ENCODE measurements around the gene TIMM10B.

The TIMM10B gene

GRCh38 chr11:6497069-6497839, 16.0 kb downstream of the TIMM10B start, which contains the start of gene DNHD1:
Gene DNHD1 (plus strand): TSS chr11:6497280. CDS start chr11:6498216, 936 bp downstream.
- ChIA-PET CTCF (no interaction called here), POLR2A (interaction anchor here (1.0 kb wide), 1 partner anchor 16 kb away, joined by 3 read pairs; the partner anchor contains the start of genes ARFIP2 and TIMM10B)
- DNase-seq (ENCODE audit: extremely low spot score): no peak
- TF ChIP-seq FOXM1 (IDR thresholded peaks at IDR 0.05; ENCODE audit: borderline replicate concordance): no peak
- no peak for TF ChIP-seq FOXA1 (IDR thresholded peaks at IDR 0.05)

- DNase-seq (ENCODE audit: extremely low spot score): no peak
- TF ChIP-seq ELF4 (IDR thresholded peaks at IDR 0.05) (no peak), FOXA1 (IDR thresholded peaks at IDR 0.05) (no peak), SP1 (IDR thresholded peaks at IDR 0.05) (no peak), TARDBP (IDR thresholded peaks at IDR 0.05) (no peak), SUZ12 (IDR thresholded peaks at IDR 0.05) (no peak), NFRKB (IDR thresholded peaks at IDR 0.05) (no peak), FOXM1 (IDR thresholded peaks at IDR 0.05; ENCODE audit: borderline replicate concordance) (no peak), LEF1 (IDR thresholded peaks at IDR 0.05; ENCODE audit: borderline replicate concordance) (no peak), L3MBTL2 (conservative IDR thresholded peaks at IDR 0.05) (no peak), ZNF384 (IDR thresholded peaks at IDR 0.05) (no peak), ARNT (IDR thresholded peaks at IDR 0.05) (no peak), CTBP1 (IDR thresholded peaks at IDR 0.05; ENCODE audit: borderline replicate concordance) (no peak), PKNOX1 (IDR thresholded peaks at IDR 0.05) (no peak), BHLHE40 (IDR thresholded peaks at IDR 0.05; ENCODE audit: borderline replicate concordance) (no peak), HDGF (IDR thresholded peaks at IDR 0.05; ENCODE audit: borderline replicate concordance) (no peak), FOXK2 (IDR thresholded peaks at IDR 0.05) (no peak)
- CTCF ChIA-PET: no interaction called here
- POLR2A ChIA-PET: interaction anchor here (1.0 kb wide), 1 partner anchor 17 kb away, joined by 3 read pairs; the partner anchor contains the start of genes ARFIP2 and TIMM10B
Observed at GRCh38 chr11:6498121-6498520, 16.8 kb downstream of the TIMM10B start.

- TF ChIP-seq CTBP1 (IDR thresholded peaks at IDR 0.05; ENCODE audit: borderline replicate concordance) (no peak), SP1 (IDR thresholded peaks at IDR 0.05) (no peak), FOXK2 (IDR thresholded peaks at IDR 0.05) (no peak), ZNF384 (IDR thresholded peaks at IDR 0.05) (no peak), ARNT (IDR thresholded peaks at IDR 0.05) (no peak), LEF1 (IDR thresholded peaks at IDR 0.05; ENCODE audit: borderline replicate concordance) (no peak), PKNOX1 (IDR thresholded peaks at IDR 0.05) (no peak), L3MBTL2 (conservative IDR thresholded peaks at IDR 0.05) (no peak), TARDBP (IDR thresholded peaks at IDR 0.05) (no peak), SUZ12 (IDR thresholded peaks at IDR 0.05) (no peak), BHLHE40 (IDR thresholded peaks at IDR 0.05; ENCODE audit: borderline replicate concordance) (no peak), NFRKB (IDR thresholded peaks at IDR 0.05) (no peak), HDGF (IDR thresholded peaks at IDR 0.05; ENCODE audit: borderline replicate concordance) (no peak), FOXA1 (IDR thresholded peaks at IDR 0.05) (no peak), ELF4 (IDR thresholded peaks at IDR 0.05) (no peak), FOXM1 (IDR thresholded peaks at IDR 0.05; ENCODE audit: borderline replicate concordance) (no peak)
- no peak for DNase-seq (ENCODE audit: extremely low spot score)
- ChIA-PET CTCF (interaction anchor here (1.1 to 1.3 kb wide), 2 partner anchors 60 to 135 kb away, joined by 3 to 5 read pairs; no protein-coding TSS in a partner anchor), POLR2A (no interaction called here)
Observed at GRCh38 chr11:6498544-6498943, 17.2 kb downstream of the TIMM10B start.

- ChIA-PET POLR2A (no interaction called here), CTCF (no interaction called here)
- no peak for DNase-seq (ENCODE audit: extremely low spot score)
- TF ChIP-seq ELF4 (IDR thresholded peaks at IDR 0.05) (no peak), HDGF (IDR thresholded peaks at IDR 0.05; ENCODE audit: borderline replicate concordance) (no peak), LEF1 (IDR thresholded peaks at IDR 0.05; ENCODE audit: borderline replicate concordance) (no peak), BHLHE40 (IDR thresholded peaks at IDR 0.05; ENCODE audit: borderline replicate concordance) (no peak), PKNOX1 (IDR thresholded peaks at IDR 0.05) (no peak), ZNF384 (IDR thresholded peaks at IDR 0.05) (no peak), CTBP1 (IDR thresholded peaks at IDR 0.05; ENCODE audit: borderline replicate concordance) (no peak)
Observed at GRCh38 chr11:6502382-6502781, 21.1 kb downstream of the TIMM10B start.

- CTCF ChIA-PET: interaction anchor here (1.5 kb wide), 1 partner anchor 125 kb away, joined by 8 read pairs; no protein-coding TSS in a partner anchor
- POLR2A ChIA-PET: no interaction called here
- DNase-seq (ENCODE audit: extremely low spot score): no peak
- TF ChIP-seq SP1 (IDR thresholded peaks at IDR 0.05): no peak
- no peak for TF ChIP-seq SUZ12 (IDR thresholded peaks at IDR 0.05)
- no peak for TF ChIP-seq L3MBTL2 (conservative IDR thresholded peaks at IDR 0.05)
- TF ChIP-seq HDGF (IDR thresholded peaks at IDR 0.05; ENCODE audit: borderline replicate concordance): no peak
- TF ChIP-seq TARDBP (IDR thresholded peaks at IDR 0.05): no peak
- TF ChIP-seq PKNOX1 (IDR thresholded peaks at IDR 0.05): no peak
- TF ChIP-seq ARNT (IDR thresholded peaks at IDR 0.05): no peak
- no peak for TF ChIP-seq FOXA1 (IDR thresholded peaks at IDR 0.05)
- no peak for TF ChIP-seq CTBP1 (IDR thresholded peaks at IDR 0.05; ENCODE audit: borderline replicate concordance)
- TF ChIP-seq ZNF384 (IDR thresholded peaks at IDR 0.05): no peak
- TF ChIP-seq FOXM1 (IDR thresholded peaks at IDR 0.05; ENCODE audit: borderline replicate concordance): no peak
- TF ChIP-seq NFRKB (IDR thresholded peaks at IDR 0.05): no peak
- TF ChIP-seq BHLHE40 (IDR thresholded peaks at IDR 0.05; ENCODE audit: borderline replicate concordance): no peak
- no peak for TF ChIP-seq LEF1 (IDR thresholded peaks at IDR 0.05; ENCODE audit: borderline replicate concordance)
- no peak for TF ChIP-seq FOXK2 (IDR thresholded peaks at IDR 0.05)
- TF ChIP-seq ELF4 (IDR thresholded peaks at IDR 0.05): no peak
Observed at GRCh38 chr11:6504166-6504565, 22.9 kb downstream of the TIMM10B start.
